K562 (cell line): ENCODE measurements around the gene CRYBB1.

Experiments used
- CHCHD3 ChIP-seq: fragments of 250-450 bp; sonication (Bioruptor Pico); IDR thresholded peaks from 2 replicates; pipeline ENCODE4 v2.1.2; 2022; ENCODE audit warnings: mild to moderate bottlenecking
- SRF ChIP-seq, 2 experiments: fragments of 250-450, 450-650 bp in 1 of 2; sonication (Bioruptor Pico) in 1 of 2; sonication (generic) in 1 of 2; formaldehyde crosslinking; IDR thresholded peaks; 2 replicates each; pipeline versions ENCODE4 v1.5.0 to v1.5.1; 2020 to 2022; ENCODE audit warnings: mild to moderate bottlenecking in 1 of 2, missing genetic modification reagents in 1 of 2
- TF ChIP-seq, protein P1 (sequence below): sonication (generic); formaldehyde crosslinking; IDR thresholded peaks from 2 replicates; pipeline ENCODE4 v1.8.1; 2022; ENCODE audit warnings: missing genetic modification reagents
- TF ChIP-seq, protein P2 (sequence below), 3 experiments: IDR thresholded peaks in 2 of 3; conservative IDR thresholded peaks in 1 of 3; 2 replicates each; pipeline ENCODE4 v1.5.1; 2011 to 2012; ENCODE audit warnings: low read length in 3 of 3, mild to moderate bottlenecking in 3 of 3, control low read depth in 2 of 3, improper control_type of control experiment in 1 of 3, inconsistent platforms in 1 of 3, low read depth in 1 of 3, mixed read lengths in 1 of 3, moderate library complexity in 1 of 3; ENCODE audit not compliant: insufficient read depth in 2 of 3

DNA sequence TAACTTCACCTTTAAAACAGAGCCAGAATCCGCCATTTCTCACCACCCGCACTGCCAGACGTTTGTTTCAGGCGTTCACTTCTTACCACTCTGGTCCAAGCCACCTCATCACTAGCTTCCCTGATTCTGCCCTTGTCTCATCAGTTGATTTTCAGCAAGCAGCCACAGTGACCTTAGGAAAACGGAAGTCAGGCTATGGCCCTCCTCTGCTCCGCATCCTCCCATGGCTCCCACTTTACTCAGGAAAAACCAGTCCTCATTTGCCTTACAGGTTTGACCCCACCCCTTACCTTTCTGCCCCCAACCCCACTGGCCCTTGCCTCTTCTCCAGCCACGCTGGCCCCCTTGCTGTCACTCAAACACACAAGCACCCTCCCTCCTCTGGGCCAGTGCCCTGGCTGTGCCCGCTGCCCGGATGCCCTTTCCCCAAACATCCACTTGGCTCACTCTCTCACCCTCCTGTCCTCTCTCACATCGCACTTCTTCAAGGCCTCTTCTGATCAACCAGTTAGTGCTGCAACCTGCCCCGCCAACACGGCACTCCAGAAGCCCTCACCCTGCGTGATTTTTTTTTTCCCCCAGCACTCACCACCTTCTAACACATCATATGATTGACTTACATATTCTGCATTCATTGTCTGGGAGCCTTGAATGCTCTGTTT is 46.8 kb downstream of the CRYBB1 start:
- TF ChIP-seq, protein P1, sequence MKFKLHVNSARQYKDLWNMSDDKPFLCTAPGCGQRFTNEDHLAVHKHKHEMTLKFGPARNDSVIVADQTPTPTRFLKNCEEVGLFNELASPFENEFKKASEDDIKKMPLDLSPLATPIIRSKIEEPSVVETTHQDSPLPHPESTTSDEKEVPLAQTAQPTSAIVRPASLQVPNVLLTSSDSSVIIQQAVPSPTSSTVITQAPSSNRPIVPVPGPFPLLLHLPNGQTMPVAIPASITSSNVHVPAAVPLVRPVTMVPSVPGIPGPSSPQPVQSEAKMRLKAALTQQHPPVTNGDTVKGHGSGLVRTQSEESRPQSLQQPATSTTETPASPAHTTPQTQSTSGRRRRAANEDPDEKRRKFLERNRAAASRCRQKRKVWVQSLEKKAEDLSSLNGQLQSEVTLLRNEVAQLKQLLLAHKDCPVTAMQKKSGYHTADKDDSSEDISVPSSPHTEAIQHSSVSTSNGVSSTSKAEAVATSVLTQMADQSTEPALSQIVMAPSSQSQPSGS (CRISPR knock-in tag) = no peak
- TF ChIP-seq, protein P2, sequence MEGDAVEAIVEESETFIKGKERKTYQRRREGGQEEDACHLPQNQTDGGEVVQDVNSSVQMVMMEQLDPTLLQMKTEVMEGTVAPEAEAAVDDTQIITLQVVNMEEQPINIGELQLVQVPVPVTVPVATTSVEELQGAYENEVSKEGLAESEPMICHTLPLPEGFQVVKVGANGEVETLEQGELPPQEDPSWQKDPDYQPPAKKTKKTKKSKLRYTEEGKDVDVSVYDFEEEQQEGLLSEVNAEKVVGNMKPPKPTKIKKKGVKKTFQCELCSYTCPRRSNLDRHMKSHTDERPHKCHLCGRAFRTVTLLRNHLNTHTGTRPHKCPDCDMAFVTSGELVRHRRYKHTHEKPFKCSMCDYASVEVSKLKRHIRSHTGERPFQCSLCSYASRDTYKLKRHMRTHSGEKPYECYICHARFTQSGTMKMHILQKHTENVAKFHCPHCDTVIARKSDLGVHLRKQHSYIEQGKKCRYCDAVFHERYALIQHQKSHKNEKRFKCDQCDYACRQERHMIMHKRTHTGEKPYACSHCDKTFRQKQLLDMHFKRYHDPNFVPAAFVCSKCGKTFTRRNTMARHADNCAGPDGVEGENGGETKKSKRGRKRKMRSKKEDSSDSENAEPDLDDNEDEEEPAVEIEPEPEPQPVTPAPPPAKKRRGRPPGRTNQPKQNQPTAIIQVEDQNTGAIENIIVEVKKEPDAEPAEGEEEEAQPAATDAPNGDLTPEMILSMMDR (IDR thresholded peaks at IDR 0.05 in 2 of 3, conservative IDR thresholded peaks at IDR 0.05 in 1 of 3; ENCODE audit: insufficient read depth in 2 of 3, low read depth in 1 of 3, low read length in 3 of 3) = no peak
- TF ChIP-seq SRF (CRISPR knock-in tag; IDR thresholded peaks at IDR 0.05) = no peak
- no peak for TF ChIP-seq CHCHD3 (CRISPR knock-in tag)
